ENCODE data around the gene THNSL1. TPM values are rescaled to one million over a fixed set of nuclear protein-coding genes. Genes with fewer than 3 reads are reported as not detected.

The THNSL1 gene
- total and polyA plus RNA-seq, 9 of the 15 experiments (the other 6 are each of a cell fraction or from before 2014, with no cell fraction given) = 4.5 to 8.6 (median 6.3) TPM

DNA sequence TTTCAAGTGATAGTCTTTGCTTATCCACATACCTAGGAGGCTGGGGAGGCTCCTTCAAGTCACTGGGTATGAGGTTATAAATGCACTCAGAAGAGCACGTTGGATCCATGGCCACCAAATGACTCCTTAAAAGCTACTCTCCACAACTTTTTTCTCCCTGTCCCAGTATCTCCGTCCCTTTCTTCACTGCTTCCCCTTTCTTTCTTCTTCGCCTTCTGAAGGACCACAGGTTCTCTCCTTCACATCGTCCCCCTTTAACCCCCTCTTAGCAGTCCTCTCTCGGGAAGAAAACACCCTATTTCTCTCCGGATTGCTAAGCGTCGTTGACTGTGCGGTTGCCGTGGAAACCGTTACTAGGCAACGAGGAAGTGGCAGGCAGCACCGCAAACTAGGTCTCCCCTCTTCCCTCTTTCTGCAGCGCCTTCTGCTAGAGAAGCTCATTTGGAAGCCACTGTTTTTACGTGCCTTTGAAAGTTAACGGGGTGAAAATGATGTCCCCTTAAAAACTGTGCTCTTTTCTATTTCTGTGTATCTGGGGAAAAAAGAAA is 510 bp upstream of the THNSL1 start, which contains the start of gene ENKUR (continued):
- TF ChIP-seq, protein P1, sequence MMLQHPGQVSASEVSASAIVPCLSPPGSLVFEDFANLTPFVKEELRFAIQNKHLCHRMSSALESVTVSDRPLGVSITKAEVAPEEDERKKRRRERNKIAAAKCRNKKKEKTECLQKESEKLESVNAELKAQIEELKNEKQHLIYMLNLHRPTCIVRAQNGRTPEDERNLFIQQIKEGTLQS (IDR thresholded peaks at IDR 0.05) = no peak
- TF ChIP-seq, protein P1 (CRISPR knock-in tag; conservative IDR thresholded peaks at IDR 0.05) = 0 out of 2 replicates have a peak, but pooled peaks have one; percentile 8
- TF ChIP-seq MAFG (tag; conservative IDR thresholded peaks at IDR 0.05) (no peak), RFX1 (IDR thresholded peaks at IDR 0.05) (peak; percentile 100), CSDE1 (IDR thresholded peaks at IDR 0.05) (peak in 1 of 2 experiments; percentile 99; a peak in 2 of 4 replicates), NBN (IDR thresholded peaks at IDR 0.05; ENCODE audit: low read depth) (0 out of 2 replicates have a peak, but pooled peaks have one; percentile 48), NEUROD1 (IDR thresholded peaks at IDR 0.05; ENCODE audit: borderline replicate concordance, low read depth, low read length, partially characterized antibody) (peak; percentile 66), FOXK2 (conservative IDR thresholded peaks at IDR 0.05 in 1 of 2, IDR thresholded peaks at IDR 0.05 in 1 of 2; ENCODE audit: low read depth in 2 of 2) (peak in 1 of 2 experiments; percentile 50; a peak in 3 of 4 replicates), SIN3A (IDR thresholded peaks at IDR 0.05; ENCODE audit: borderline replicate concordance in 2 of 2, control insufficient read depth in 1 of 2, low read depth in 2 of 2, low read length in 2 of 2) (peak; percentile 61 to 68; a peak in 1 of 4 replicates)
- TF ChIP-seq, protein P2, sequence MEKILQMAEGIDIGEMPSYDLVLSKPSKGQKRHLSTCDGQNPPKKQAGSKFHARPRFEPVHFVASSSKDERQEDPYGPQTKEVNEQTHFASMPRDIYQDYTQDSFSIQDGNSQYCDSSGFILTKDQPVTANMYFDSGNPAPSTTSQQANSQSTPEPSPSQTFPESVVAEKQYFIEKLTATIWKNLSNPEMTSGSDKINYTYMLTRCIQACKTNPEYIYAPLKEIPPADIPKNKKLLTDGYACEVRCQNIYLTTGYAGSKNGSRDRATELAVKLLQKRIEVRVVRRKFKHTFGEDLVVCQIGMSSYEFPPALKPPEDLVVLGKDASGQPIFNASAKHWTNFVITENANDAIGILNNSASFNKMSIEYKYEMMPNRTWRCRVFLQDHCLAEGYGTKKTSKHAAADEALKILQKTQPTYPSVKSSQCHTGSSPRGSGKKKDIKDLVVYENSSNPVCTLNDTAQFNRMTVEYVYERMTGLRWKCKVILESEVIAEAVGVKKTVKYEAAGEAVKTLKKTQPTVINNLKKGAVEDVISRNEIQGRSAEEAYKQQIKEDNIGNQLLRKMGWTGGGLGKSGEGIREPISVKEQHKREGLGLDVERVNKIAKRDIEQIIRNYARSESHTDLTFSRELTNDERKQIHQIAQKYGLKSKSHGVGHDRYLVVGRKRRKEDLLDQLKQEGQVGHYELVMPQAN (IDR thresholded peaks at IDR 0.05; ENCODE audit: borderline replicate concordance) = peak; percentile 95
- TF ChIP-seq, protein P3, sequence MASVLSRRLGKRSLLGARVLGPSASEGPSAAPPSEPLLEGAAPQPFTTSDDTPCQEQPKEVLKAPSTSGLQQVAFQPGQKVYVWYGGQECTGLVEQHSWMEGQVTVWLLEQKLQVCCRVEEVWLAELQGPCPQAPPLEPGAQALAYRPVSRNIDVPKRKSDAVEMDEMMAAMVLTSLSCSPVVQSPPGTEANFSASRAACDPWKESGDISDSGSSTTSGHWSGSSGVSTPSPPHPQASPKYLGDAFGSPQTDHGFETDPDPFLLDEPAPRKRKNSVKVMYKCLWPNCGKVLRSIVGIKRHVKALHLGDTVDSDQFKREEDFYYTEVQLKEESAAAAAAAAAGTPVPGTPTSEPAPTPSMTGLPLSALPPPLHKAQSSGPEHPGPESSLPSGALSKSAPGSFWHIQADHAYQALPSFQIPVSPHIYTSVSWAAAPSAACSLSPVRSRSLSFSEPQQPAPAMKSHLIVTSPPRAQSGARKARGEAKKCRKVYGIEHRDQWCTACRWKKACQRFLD (CRISPR knock-in tag; IDR thresholded peaks at IDR 0.05) = no peak
- TF ChIP-seq, protein P4, sequence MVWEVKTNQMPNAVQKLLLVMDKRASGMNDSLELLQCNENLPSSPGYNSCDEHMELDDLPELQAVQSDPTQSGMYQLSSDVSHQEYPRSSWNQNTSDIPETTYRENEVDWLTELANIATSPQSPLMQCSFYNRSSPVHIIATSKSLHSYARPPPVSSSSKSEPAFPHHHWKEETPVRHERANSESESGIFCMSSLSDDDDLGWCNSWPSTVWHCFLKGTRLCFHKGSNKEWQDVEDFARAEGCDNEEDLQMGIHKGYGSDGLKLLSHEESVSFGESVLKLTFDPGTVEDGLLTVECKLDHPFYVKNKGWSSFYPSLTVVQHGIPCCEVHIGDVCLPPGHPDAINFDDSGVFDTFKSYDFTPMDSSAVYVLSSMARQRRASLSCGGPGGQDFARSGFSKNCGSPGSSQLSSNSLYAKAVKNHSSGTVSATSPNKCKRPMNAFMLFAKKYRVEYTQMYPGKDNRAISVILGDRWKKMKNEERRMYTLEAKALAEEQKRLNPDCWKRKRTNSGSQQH (CRISPR knock-in tag; IDR thresholded peaks at IDR 0.05) = peak; percentile 67; the same call in 1 of the 2 replicates
- TF ChIP-seq, protein P5, sequence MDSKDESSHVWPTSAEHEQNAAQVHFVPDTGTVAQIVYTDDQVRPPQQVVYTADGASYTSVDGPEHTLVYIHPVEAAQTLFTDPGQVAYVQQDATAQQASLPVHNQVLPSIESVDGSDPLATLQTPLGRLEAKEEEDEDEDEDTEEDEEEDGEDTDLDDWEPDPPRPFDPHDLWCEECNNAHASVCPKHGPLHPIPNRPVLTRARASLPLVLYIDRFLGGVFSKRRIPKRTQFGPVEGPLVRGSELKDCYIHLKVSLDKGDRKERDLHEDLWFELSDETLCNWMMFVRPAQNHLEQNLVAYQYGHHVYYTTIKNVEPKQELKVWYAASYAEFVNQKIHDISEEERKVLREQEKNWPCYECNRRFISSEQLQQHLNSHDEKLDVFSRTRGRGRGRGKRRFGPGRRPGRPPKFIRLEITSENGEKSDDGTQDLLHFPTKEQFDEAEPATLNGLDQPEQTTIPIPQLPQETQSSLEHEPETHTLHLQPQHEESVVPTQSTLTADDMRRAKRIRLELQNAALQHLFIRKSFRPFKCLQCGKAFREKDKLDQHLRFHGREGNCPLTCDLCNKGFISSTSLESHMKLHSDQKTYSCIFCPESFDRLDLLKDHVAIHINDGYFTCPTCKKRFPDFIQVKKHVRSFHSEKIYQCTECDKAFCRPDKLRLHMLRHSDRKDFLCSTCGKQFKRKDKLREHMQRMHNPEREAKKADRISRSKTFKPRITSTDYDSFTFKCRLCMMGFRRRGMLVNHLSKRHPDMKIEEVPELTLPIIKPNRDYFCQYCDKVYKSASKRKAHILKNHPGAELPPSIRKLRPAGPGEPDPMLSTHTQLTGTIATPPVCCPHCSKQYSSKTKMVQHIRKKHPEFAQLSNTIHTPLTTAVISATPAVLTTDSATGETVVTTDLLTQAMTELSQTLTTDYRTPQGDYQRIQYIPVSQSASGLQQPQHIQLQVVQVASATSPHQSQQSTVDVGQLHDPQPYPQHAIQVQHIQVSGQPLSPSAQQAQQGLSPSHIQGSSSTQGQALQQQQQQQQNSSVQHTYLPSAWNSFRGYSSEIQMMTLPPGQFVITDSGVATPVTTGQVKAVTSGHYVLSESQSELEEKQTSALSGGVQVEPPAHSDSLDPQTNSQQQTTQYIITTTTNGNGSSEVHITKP (IDR thresholded peaks at IDR 0.05; ENCODE audit: partially characterized antibody) = peak; percentile 24
- TF ChIP-seq, protein P6, sequence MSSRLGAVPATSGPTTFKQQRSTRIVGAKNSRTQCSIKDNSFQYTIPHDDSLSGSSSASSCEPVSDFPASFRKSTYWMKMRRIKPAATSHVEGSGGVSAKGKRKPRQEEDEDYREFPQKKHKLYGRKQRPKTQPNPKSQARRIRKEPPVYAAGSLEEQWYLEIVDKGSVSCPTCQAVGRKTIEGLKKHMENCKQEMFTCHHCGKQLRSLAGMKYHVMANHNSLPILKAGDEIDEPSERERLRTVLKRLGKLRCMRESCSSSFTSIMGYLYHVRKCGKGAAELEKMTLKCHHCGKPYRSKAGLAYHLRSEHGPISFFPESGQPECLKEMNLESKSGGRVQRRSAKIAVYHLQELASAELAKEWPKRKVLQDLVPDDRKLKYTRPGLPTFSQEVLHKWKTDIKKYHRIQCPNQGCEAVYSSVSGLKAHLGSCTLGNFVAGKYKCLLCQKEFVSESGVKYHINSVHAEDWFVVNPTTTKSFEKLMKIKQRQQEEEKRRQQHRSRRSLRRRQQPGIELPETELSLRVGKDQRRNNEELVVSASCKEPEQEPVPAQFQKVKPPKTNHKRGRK (tag; IDR thresholded peaks at IDR 0.05) = peak; percentile 58; the same call in 1 of the 2 replicates
